Bronchial epithelial cell (primary cell): ENCODE data around the gene PXDN. TPM values are rescaled to one million over a fixed set of nuclear protein-coding genes. Genes with fewer than 3 reads are reported as not detected.
"Not testable (repeated sequence)": the region's sequence is repeated elsewhere in the genome, so short reads cannot be mapped to it uniquely, and the experiment has no call there.

ENCODE experiments used
- DNase-seq: peaks from one replicate; pipeline ENCODE4 v3.0.0-alpha.2; 2010; ENCODE audit warnings: low read depth
- FAIRE-seq: peaks from 2 replicates; lab custom pipeline; 2011; peaks lifted over from hg19 to GRCh38; lab: Jason Lieb, UNC
- H3K27me3 ChIP-seq: 2 replicates; pipeline ENCODE4 v1.5.1; 2011; ENCODE audit warnings: low read length; ENCODE audit not compliant: control insufficient read depth, insufficient read depth
- H3K36me3 ChIP-seq: 2 replicates; pipeline ENCODE4 v1.5.1; 2011; ENCODE audit warnings: low read length; ENCODE audit not compliant: control insufficient read depth, insufficient read depth
- H3K4me3 ChIP-seq: 2 replicates; pipeline ENCODE4 v1.5.1; 2011; ENCODE audit warnings: mild to moderate bottlenecking, low read depth, low read length, control low read depth
- total RNA-seq: library from RNA; depleted of rRNA; stranded (reverse); fragments of >200 nt; gene quantifications from 2 replicates; pipeline ENCODE4 v1.2.1, GENCODE V29; 2014
- TF ChIP-seq, protein P1 (sequence below): IDR thresholded peaks from 2 replicates; pipeline ENCODE4 v1.5.1; 2011; ENCODE audit warnings: mild to moderate bottlenecking, moderate library complexity, low read length, control low read depth, inconsistent platforms; ENCODE audit not compliant: insufficient read depth, severe bottlenecking

The PXDN gene
- total RNA-seq, 1 donor from 2014 or later = 34.0 TPM

DNA sequence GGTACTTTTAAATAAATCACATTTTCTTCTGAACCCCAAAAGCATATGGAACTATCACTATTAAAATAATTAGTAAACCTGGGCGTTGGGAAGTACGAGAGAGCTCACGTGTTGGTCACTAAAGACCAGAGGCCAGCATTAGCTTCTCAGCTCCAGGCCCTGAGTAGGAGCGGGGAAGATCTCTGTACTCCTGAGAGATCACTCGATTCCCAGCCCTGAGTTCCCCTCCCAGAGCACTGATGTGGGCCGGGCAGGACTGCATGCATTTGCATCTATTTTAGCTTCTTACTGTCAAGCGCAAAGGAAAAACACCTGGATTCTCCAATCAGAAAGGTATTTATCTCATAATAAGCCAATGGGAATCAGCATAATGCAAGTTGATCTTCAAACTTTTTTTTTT, 6.2 kb downstream of the PXDN start:
- no peak overlapping the region for H3K4me3 ChIP-seq
- H3K36me3 ChIP-seq = peaks cover 2% of the 10 kb centered on the region
- H3K27me3 ChIP-seq = no peaks in the 10 kb centered on the region
- TF ChIP-seq, protein P1, sequence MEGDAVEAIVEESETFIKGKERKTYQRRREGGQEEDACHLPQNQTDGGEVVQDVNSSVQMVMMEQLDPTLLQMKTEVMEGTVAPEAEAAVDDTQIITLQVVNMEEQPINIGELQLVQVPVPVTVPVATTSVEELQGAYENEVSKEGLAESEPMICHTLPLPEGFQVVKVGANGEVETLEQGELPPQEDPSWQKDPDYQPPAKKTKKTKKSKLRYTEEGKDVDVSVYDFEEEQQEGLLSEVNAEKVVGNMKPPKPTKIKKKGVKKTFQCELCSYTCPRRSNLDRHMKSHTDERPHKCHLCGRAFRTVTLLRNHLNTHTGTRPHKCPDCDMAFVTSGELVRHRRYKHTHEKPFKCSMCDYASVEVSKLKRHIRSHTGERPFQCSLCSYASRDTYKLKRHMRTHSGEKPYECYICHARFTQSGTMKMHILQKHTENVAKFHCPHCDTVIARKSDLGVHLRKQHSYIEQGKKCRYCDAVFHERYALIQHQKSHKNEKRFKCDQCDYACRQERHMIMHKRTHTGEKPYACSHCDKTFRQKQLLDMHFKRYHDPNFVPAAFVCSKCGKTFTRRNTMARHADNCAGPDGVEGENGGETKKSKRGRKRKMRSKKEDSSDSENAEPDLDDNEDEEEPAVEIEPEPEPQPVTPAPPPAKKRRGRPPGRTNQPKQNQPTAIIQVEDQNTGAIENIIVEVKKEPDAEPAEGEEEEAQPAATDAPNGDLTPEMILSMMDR = no peak
- DNase-seq (no peak), FAIRE-seq (no peak)

DNA sequence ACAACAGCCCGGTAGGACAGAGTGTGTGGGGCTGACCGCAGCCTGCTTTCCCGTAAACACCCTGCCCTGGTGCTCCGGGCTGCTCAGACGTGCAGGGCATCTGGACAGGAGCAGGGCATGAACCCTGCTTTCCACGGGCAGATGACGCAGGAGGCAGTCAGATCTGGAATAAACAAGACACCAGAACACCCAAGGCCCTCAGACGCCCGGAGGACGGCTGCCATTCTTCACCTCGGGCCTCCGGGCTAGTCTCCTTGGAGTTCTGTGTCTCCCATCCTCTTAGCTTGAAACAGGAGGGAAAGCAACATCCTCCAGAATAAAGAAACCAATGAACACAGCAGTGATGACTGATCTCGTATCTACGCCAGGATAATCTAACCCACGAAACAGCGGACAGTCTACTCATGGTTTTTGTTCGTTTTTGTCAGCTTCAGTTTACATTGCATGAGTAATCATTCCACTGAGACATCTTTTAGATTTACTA, 7.3 kb downstream of the PXDN start:
- TF ChIP-seq, protein P1 = no peak
- no peak overlapping the region for H3K4me3 ChIP-seq
- H3K27me3 ChIP-seq = no peaks in the 10 kb centered on the region
- FAIRE-seq = no peak
- DNase-seq = peak; percentile 74
- peaks cover 2% of the 10 kb centered on the region for H3K36me3 ChIP-seq

DNA sequence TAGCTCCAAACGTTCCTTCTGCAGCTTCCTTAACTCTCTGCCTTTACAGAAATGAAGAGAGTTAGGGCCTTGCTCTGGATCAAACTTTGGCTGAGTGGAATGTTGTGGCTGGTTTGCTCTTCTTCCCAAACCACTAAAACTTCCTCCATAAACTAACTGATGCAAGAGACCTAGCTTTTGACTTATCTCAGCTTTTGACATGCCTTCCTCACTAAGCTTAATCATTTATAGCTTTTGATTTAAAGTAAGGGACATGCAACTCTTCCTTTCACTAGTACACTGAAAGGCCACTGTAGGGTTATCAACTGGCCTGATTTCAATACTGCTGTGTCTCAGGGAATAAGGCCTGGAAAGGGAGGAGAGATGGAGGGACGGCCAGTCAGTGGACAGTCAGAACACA, 8.3 kb downstream of the PXDN start:
- Histone ChIP-seq H3K4me3 (no peak overlapping the region), H3K27me3 (no peaks in the 10 kb centered on the region), H3K36me3 (peaks cover 2% of the 10 kb centered on the region)
- no peak for FAIRE-seq
- TF ChIP-seq, protein P1 = no peak
- DNase-seq = no peak

DNA sequence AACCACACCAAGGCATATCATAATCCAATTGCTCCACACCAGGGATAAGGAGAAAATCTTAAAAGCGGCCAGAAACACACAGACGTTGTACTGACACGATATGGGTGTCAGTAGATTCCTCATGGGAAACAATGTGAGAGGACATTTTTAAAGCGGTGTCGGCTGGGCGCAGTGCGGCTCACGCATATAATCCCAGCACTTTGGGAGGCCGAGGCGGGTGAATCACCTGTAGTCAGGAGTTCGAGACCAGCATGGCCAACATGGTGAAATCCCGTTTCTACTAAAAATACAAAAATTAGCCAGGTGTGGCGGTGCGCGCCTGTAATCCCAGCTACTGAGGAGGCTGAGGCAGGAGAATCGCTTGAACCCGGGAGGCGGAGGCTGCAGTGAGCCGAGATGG, 11.0 kb downstream of the PXDN start:
- H3K27me3 ChIP-seq, H3K4me3 ChIP-seq, FAIRE-seq, DNase-seq, H3K36me3 ChIP-seq: not testable (repeated sequence)

DNA sequence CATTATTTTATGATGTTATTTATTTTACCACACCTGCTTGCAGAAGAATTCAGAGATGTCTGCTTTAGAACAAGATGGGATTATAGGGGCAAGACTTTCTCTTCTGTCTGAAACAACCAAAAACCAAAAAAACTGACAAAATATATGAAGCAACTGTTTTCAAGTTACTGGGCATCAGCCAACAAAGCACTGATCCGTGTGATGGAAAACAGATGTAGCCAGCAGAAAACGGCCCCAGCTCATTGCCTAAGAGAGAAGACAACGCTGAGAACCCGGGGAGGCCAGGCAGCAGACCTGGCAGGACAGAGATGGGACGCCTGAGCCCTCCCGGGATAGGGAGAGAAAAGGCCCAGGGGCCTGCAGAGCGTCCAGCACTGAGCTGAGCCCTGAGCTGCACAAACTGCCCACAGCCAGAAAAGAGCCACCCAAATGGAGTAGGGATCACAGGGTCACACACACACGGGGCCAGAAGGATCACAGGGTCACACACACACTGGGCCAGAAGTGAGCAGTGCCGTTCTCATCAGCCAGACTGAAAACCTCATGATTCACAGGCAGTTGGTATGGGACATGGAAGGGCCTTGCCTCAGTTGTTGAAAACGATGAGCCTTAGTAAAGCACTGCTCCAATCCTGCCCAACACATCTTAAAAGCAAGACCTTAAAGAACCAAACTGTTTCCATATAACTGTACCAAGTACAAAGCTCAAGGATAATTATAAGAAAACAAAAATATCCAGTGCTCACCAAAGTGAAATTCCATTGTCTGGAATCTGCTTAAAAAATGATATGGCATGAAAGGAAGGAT, 12.1 kb downstream of the PXDN start:
- H3K27me3 ChIP-seq = no peaks in the 10 kb centered on the region
- TF ChIP-seq, protein P1 = no peak
- no peaks in the 10 kb centered on the region for H3K36me3 ChIP-seq
- FAIRE-seq = no peak
- DNase-seq = no peak
- H3K4me3 ChIP-seq = no peak overlapping the region

DNA sequence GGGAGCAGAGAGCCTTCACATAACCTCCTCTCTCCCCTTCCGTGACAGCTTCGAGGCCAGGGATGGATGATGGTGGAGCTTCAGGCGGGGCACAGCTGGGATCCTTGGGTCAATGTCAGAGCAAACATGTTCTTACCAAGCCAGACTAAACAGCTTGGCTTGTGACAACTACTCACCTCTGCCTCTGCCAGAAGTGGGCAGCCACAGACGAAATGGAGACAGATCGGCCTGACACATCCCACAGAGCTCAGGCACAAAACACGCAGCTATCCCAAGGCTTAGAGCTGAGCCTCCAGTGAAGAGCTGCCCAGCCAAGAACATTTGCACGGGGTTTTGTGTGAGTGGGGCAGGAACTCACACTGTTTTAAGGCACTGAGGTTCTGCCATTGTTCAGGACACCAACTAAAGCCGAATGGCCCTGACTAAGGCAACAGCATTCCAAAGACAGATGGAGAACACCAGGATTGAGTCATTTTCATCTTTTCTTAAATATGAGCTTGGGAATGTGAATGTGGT, 12.8 kb downstream of the PXDN start:
- no peaks in the 10 kb centered on the region for H3K27me3 ChIP-seq
- FAIRE-seq = no peak
- H3K4me3 ChIP-seq = no peak overlapping the region
- no peak for DNase-seq
- TF ChIP-seq, protein P1 = no peak
- H3K36me3 ChIP-seq = no peaks in the 10 kb centered on the region
